HG03060 (cell line): Measurements from ENCODE around the gene PLXNB2.
"Not testable (repeated sequence)": the region's sequence is repeated elsewhere in the genome, so short reads cannot be mapped to it uniquely, and the experiment has no call there.

Source experiments
- ATAC-seq: cut with Tn5 transposase; IDR thresholded peaks from one replicate; pipeline ENCODE4 v1.9.1; 2021; ENCODE audit warnings: low read depth, moderate number of reproducible peaks; ENCODE audit not compliant: unreplicated experiment

The PLXNB2 gene

DNA sequence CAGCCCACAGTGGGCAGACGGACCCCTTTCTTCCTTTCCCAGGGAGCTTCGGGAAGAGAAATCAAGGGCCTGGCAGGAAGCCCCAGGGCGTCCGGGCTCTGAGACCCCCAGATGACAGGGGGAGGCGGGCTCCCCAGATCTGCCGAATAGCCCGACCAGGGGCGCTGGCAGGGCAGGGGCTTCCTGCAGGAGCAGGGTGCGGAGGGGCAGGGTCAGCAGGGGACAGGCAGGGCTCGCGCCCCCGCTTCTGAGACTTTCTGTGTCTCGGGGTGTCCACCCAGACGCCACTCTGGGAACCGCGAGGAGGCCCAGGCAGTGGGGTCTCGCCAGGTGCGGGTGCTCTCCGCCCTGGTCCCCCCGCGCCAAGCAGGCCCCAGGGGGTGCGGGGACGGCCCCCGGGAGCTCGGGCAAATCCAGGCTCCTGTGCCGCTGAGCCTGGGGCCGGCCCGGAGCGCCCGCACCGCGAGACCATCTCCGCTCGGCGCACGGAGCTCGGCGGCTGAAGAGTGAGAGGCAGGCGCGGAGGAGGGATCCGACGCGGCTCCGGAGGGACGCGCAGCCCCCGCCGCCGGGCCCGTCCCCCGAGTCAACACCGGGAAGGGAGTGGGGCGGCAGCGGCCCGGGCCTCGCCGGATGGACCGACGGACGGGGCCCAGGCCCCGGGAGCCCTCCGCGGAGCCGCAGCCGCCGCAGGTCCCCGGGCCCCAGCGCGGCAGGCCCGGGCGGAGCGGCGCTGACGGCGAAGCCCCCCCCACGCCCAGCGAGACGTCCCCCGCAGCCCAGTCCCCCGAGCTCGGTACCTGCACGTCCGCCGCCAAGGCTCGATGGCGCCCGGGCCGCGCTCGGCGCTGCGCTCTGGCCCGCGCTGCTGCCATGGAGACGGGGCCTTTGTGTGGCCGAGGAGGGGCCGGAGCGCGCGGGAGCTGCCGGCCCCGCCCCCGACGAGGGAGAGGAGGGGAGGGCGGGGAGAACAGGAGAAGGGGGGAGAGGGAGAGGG is at the start of gene PLXNB2:
Gene PLXNB2, minus strand, starts transcription at position 894 of the 997 bp plus-strand sequence. CDS start 17,062 bp downstream, outside the sequence.
- no peak for ATAC-seq

GRCh38 chr22:50357222-50357621 is 49.8 kb upstream of the PLXNB2 start:
- no peak for ATAC-seq

DNA sequence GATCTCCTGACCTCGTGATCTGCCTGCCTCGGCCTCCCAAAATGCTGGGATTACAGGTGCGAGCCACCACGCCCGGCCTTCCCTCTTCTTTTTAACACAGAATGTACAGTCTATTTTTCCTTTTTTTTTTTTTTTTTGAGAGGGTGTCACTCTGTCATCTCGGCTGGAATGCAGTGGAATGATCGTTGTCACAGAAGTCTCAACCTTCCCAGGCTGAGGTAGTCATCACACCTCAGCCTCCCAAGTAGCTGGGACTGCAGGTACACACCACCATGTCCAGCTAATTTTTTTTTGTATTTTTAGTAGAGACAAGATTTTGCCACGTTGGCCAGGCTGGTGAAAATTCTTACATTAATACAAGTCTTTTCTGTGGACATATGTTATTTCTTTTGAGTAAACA is 48.7 kb upstream of the PLXNB2 start:
- no peak for ATAC-seq

DNA sequence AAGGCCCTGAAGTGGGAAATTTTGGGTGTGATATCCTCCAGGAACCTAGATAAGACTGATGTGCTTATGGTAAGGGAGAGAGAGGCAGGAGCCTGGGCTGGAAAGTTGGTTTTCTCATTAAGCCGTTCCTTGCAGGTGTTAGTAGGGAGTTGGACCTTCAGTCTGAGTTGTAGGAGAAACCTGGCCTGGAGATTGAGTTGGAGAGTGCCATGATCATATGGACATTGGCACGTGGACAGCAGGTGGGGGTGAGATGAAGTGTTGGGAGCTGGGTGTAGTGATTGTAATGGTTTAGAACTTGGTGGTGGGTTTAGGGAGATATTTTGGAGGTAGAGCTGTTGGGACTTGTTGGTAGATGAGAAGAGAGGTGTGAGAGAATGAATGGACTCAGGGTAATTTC is 40.6 kb upstream of the PLXNB2 start:
- no peak for ATAC-seq

DNA sequence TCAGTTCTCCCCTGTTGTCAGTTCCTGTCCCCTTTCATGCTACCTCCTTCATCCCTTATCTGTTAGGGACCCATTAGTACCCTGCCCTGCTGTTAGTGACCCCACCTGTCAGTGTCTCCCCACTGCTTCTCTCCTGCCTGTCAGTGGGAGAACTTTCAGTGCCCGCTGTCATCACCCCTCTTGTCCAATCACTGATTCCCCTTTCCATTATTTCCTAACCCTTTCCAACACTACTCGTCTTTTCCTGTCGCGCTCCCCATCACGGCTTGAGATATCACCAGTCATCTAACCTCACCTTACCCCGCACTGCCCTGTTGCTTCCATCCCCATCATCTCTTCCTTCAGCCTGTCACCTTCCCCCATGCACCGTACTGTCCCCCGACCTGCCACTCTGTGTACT is 39.7 kb upstream of the PLXNB2 start:
- no peak for ATAC-seq

DNA sequence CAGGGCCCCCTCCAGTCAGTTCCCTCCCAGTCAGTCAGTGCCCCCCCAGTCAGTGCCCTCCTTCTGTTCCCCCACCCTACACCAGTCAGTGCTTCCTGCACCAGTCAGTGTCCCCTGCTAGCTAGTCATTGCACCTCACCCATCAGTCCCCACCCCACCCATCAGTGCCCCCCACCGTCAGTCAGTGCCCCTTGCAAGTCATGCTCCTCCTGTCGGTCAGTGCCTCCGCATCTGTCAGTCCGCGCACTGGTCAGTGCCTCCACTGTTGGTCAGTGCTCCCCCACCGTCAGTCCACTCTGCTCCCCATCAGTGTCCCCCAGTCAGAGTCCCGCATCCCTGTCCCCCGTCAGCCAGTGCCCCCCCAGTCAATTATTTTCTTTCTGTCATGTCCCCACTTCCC is 39.0 kb upstream of the PLXNB2 start:
- no peak for ATAC-seq

DNA sequence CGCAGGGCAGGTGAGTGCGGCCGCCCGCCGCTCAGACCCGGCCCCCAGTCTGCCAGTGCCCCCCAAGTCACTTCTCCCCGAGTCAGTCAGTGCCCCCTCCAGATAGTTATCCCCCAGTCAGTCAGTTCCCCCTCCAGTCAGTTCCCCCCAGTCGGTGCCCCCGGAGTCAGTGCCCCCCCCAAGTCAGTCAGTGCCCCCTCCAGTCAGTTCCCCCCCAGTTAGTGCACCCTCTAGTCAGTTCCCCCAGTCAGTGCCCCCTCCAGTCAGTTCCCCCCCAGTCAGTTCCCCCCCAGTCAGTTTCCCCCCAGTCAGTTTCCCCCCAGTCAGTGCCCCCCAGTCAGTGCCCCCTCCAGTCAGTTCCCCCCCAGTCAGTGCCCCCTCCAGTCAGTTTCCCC is 36.1 kb upstream of the PLXNB2 start:
- ATAC-seq = no peak

GRCh38 chr22:50342651-50343540 is 35.5 kb upstream of the PLXNB2 start, which contains the start of gene PPP6R2:
PPP6R2 (plus strand) TSS chr22:50343327; CDS start chr22:50393909, 50,582 bp downstream.
- peak; percentile 32 for ATAC-seq

GRCh38 chr22:50341977-50342650 is 34.7 kb upstream of the PLXNB2 start:
- ATAC-seq = peak; percentile 52

- no peak for ATAC-seq
These were observed 32.8 kb upstream of the PLXNB2 start for GRCh38 chr22:50339945-50340879.

DNA sequence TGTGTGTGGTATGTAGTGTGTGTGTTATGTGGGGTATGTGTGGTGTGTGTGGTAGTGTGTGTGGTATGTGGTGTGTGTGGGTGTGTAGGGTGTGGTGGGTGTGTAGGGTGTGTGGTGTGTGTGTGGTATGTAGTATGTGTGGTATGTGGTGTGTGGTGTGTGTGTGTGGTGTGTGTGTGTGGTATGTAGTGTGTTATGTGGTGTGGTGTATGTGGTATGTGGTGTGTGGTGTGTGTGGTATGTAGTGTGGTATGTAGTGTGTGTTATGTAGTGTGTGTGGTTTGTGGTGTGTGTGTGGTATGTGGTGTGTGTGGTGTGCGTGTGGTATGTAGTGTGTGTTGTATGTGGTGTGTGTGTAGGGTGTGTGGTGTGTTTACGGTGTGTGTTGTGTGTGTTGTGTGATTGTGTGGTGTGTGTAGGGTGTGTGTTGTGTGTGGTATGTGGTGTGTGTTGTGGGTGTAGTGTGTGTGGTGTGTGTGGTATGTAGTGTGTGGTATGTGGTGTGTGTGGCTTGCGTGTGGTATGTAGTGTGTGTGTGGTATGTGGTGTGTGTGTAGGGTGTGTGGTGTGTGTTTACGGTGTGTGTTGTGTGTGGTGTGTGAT is 31.5 kb upstream of the PLXNB2 start:
- ATAC-seq = no peak

DNA sequence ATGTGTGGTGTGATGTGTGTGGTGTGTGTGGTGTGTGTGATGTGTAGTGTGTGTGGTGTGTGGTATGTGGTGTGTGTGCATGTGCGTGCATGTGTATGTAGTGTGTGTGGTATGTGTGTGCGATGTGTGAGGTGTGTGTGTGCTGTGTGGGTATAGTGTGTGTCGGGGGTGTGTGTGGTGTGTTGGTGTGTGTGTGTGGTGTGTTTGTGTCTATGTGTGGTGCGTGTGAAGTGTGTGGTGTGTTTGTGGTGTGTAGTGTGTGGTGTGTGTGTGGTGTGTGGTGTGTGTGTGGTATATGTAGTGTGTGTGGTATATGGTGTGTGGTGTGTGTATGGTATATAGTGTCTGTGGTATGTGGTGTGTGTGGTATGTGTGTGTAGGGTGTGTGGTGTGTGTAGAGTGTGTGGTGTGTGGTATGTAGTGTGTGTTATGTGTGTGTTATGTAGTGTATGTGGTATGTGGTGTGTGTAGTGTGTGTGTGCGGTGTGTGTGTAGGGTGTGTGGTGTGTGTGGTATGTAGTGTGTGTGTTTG is 30.7 kb upstream of the PLXNB2 start:
- ATAC-seq = no peak

DNA sequence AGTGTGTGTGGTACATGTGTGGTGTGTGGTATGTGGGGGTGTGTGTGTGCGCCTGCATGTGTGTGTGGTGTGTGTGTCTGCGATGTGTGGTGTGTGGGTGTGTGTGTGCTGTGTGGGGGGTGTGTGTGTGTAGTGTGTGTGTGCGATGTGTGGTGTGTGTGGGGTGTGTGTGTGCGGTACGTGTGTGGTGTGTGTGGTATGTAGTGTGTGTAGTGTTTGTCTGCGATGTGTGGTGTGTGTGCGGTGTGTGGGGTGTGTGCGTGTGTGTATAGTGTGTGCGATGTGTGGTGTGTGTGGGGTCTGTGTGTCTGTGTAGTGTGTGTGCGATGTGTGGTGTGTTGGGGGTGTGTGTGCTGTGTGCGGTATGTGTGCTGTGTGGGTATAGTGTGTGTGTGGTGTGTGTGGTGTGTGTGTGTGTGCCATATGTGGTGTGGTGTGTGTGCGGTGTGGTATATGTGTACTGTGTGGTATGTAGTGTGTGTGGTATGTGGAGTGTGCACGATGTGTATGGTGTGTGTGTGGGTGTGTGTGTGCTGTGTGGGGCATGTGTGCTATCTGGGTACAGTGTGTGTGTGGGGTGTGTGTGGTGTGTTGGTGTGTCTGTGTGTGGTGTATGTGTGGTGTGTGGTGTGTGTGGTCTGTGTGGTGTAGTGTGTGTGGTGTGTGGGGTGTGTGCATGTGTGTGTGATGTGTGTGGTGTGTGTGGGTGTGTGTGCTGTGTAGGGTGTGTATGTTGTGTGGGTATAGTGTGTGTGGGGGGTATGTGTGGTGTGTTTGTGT is 30.0 kb upstream of the PLXNB2 start:
- ATAC-seq = no peak

DNA sequence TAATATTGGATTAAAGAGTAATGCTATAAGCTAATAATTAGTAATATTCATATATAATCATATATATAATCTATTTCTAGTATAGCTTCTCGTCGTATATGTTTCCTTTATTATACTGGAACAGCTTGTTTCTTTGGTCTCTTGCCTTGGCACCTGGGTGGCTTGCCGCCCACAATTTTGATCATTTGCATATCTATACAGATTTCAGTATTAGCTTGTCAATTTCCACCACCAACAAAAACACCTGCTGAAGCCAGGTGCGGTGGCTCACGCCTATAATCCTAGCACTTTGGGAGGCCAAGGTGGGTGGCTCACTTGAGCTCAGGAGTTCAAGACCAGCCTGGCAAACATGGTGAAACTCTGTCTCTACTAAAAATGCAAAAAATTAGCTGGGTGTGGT is 27.0 kb upstream of the PLXNB2 start:
- ATAC-seq = not testable (repeated sequence)

- no peak for ATAC-seq
These were observed 21.8 kb upstream of the PLXNB2 start for GRCh38 chr22:50329236-50329635.

GRCh38 chr22:50327711-50328019 is 20.2 kb upstream of the PLXNB2 start:
- ATAC-seq = no peak

- ATAC-seq = no peak
These were observed 19.7 kb upstream of the PLXNB2 start, which contains the start of gene DENND6B for GRCh38 chr22:50326956-50327710. DENND6B (minus strand) TSS chr22:50327012; CDS start chr22:50326988, 24 bp downstream.
